Liver (tissue), 3 donors: ENCODE results near the gene CFAP97D2.

Source experiments
- CTCF ChIP-seq: fragments of 150-350 bp; IDR thresholded peaks from 2 replicates; pipeline ENCODE4 v1.5.1; 2017; ENCODE audit warnings: improper control_type of control experiment, low read depth, low read length; ENCODE audit not compliant: missing input control
- FOXA1 ChIP-seq: IDR thresholded peaks from 2 replicates; pipeline ENCODE4 v1.6.1; 2016; ENCODE audit warnings: antibody characterized with exemption
- HNF4G ChIP-seq: IDR thresholded peaks from 2 replicates; pipeline ENCODE4 v1.6.1; 2016; ENCODE audit warnings: antibody characterized with exemption
- YY1 ChIP-seq: IDR thresholded peaks from 2 replicates; pipeline ENCODE4 v1.6.1; 2016; ENCODE audit warnings: antibody characterized with exemption, mild to moderate bottlenecking
- TF ChIP-seq, protein P1 (sequence below): IDR thresholded peaks from 2 replicates; pipeline ENCODE4 v1.6.1; 2016; ENCODE audit warnings: antibody characterized with exemption
- donor health status: healthy.
- donor health status: healthy.

GRCh38 chr13:114140906-114141250, 38.2 kb upstream of the CFAP97D2 start:
- TF ChIP-seq CTCF (no peak), FOXA1 (no peak), YY1 (no peak), HNF4G (no peak)
- TF ChIP-seq, protein P1, sequence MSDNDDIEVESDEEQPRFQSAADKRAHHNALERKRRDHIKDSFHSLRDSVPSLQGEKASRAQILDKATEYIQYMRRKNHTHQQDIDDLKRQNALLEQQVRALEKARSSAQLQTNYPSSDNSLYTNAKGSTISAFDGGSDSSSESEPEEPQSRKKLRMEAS = no peak
